HepG2 (cell line): ENCODE data around the gene RBMS2. TPM values are rescaled to one million over a fixed set of nuclear protein-coding genes. Genes with fewer than 3 reads are reported as not detected.

Source experiments
- ATAC-seq: fragments of 200-7000 bp; cut with Tn5 transposase; 3 replicates; pipeline ENCODE4 v1.9.1; 2020; ENCODE audit warnings: mild to moderate bottlenecking, moderate library complexity
- BruUV-seq: library from RNA; stranded (reverse); fragments of 400-500 nt; replicated peaks from 2 replicates; lab custom pipeline; 2021; lab: Mats Ljungman, UMichigan
- CTCF ChIA-PET: fragments of 300-600 bp; formaldehyde crosslinking; extraction: SDS; loops from one replicate; lab custom pipeline; 2021; ENCODE audit warnings: low total read pairs, inconsistent platforms, low intra/inter-chr PET ratio; lab: Yijun Ruan, JAX
- POLR2A ChIA-PET: fragments of 350-600 bp; sonication (Branson Sonifier 250); formaldehyde crosslinking; loops from one replicate; lab custom pipeline; 2020; ENCODE audit warnings: antibody characterized with exemption, inconsistent platforms; lab: Yijun Ruan, JAX
- DNase-seq: peaks from one replicate; pipeline ENCODE4 v3.0.0-alpha.2; 2015; ENCODE audit warnings: low spot score
- FAIRE-seq: peaks from 3 replicates; lab custom pipeline; 2011; peaks lifted over from hg19 to GRCh38; lab: Jason Lieb, UNC
- H2AFZ ChIP-seq: one replicate; pipeline ENCODE4 v1.6.1; 2011; ENCODE audit warnings: low read length, inconsistent platforms
- H3K27ac ChIP-seq: fragments of 300-600 bp; 3 replicates; pipeline ENCODE4 v1.8.0; 2011; ENCODE audit warnings: mixed run types, mild to moderate bottlenecking, mixed read lengths, low read length, inconsistent platforms; ENCODE audit not compliant: insufficient read depth; ENCODE audit errors: extremely low read length
- H3K27me3 ChIP-seq, 2 experiments: fragments of 200-600 bp in 1 of 2; 2 replicates in 1 of 2; 3 replicates in 1 of 2; pipeline versions ENCODE4 v1.6.0 to v1.8.0; 2011; ENCODE audit warnings: low read length in 2 of 2, mild to moderate bottlenecking in 2 of 2, moderate library complexity in 2 of 2, inconsistent platforms in 1 of 2; ENCODE audit not compliant: insufficient read depth in 2 of 2, control insufficient read depth in 1 of 2
- H3K36me3 ChIP-seq, 2 experiments: fragments of 200-600 bp in 1 of 2; replicated peaks in 1 of 2; 2 replicates in 1 of 2; 3 replicates in 1 of 2; pipeline versions ENCODE4 v1.5.1 to v1.8.0; 2011; ENCODE audit warnings: low read length in 2 of 2, inconsistent platforms in 1 of 2; ENCODE audit not compliant: insufficient read depth in 2 of 2, control insufficient read depth in 1 of 2
- H3K4me1 ChIP-seq: 2 replicates; pipeline ENCODE4 v1.5.1; 2012; ENCODE audit warnings: low read length, inconsistent platforms; ENCODE audit not compliant: insufficient read depth
- H3K4me2 ChIP-seq: 2 replicates; pipeline ENCODE4 v1.6.0; 2011; ENCODE audit warnings: low read depth, low read length, inconsistent platforms
- H3K4me3 ChIP-seq, 3 experiments: fragments of 200-600 bp in 1 of 3; sonication (generic), shearing (Covaris generic) in 1 of 3; replicated peaks in 1 of 3; 2 replicates each; pipeline ENCODE4 v1.5.1; 2011 to 2016; ENCODE audit warnings: low read length in 3 of 3, inconsistent platforms in 2 of 3, low read depth in 2 of 3, mild to moderate bottlenecking in 2 of 3, control low read depth in 1 of 3, mixed read lengths in 1 of 3; ENCODE audit not compliant: insufficient read depth in 1 of 3
- H3K79me2 ChIP-seq: one replicate; pipeline ENCODE4 v1.6.1; 2011; ENCODE audit warnings: low read length, inconsistent platforms; ENCODE audit not compliant: insufficient read depth
- H3K9ac ChIP-seq: 2 replicates; pipeline ENCODE4 v1.6.0; 2011; ENCODE audit warnings: mild to moderate bottlenecking, low read depth, low read length, inconsistent platforms; ENCODE audit not compliant: insufficient read depth
- H3K9me3 ChIP-seq: 2 replicates; pipeline ENCODE4 v1.5.1; 2012; ENCODE audit warnings: mild to moderate bottlenecking, low read length
- H4K20me1 ChIP-seq: 2 replicates; pipeline ENCODE4 v1.6.0; 2011; ENCODE audit warnings: inconsistent platforms, mild to moderate bottlenecking, low read length, moderate library complexity; ENCODE audit not compliant: insufficient read depth
- ATAD3A ChIP-seq: sonication (generic); formaldehyde crosslinking; IDR thresholded peaks from 2 replicates; pipeline ENCODE4 v1.4.0; 2020; ENCODE audit warnings: missing genetic modification reagents
- CBX2 ChIP-seq, 2 experiments: fragments of 200-600 bp in 1 of 2; sonication (generic); formaldehyde crosslinking in 1 of 2; IDR thresholded peaks; 2 replicates each; pipeline versions ENCODE4 v1.7.0 to v1.8.1; 2018 to 2022; ENCODE audit warnings: low read depth in 2 of 2, low read length in 1 of 2, mild to moderate bottlenecking in 1 of 2, missing genetic modification reagents in 1 of 2
- DNMT1 ChIP-seq: sonication (generic); formaldehyde crosslinking; IDR thresholded peaks from 2 replicates; pipeline ENCODE4 v1.5.1; 2020; ENCODE audit warnings: mild to moderate bottlenecking, missing genetic modification reagents
- HMG20B ChIP-seq: conservative IDR thresholded peaks from 2 replicates; pipeline ENCODE4 v1.6.1; 2016; ENCODE audit warnings: missing genetic modification reagents, missing compliant biosample characterization
- NR2F2 ChIP-seq: IDR thresholded peaks from 2 replicates; pipeline ENCODE4 v1.6.1; 2012; ENCODE audit warnings: low read depth, inconsistent platforms, borderline replicate concordance
- PAF1 ChIP-seq: IDR thresholded peaks from 2 replicates; pipeline ENCODE4 v1.6.1; 2016; ENCODE audit warnings: missing genetic modification reagents, missing compliant biosample characterization
- PHF5A ChIP-seq: IDR thresholded peaks from one replicate; pipeline ENCODE4 v1.6.1; 2018; ENCODE audit warnings: low read depth, missing genetic modification reagents; ENCODE audit not compliant: unreplicated experiment
- SSRP1 ChIP-seq: IDR thresholded peaks from 2 replicates; pipeline ENCODE4 v1.6.1; 2016; ENCODE audit warnings: control low read depth
- ZNF33B ChIP-seq: sonication (generic); formaldehyde crosslinking; IDR thresholded peaks from 2 replicates; pipeline ENCODE4 v1.5.1; 2020; ENCODE audit warnings: mild to moderate bottlenecking, missing genetic modification reagents
- in situ Hi-C: cut with HindIII; loops from 2 replicates; pipeline ENCODE4 v1.10.0; 2017; ENCODE audit warnings: low pct_unique_long_range_greater_than_20kb; ENCODE audit not compliant: extremely low pct_ligation_motif_present
- intact Hi-C: fragments of 100-400 bp; cut with micrococcal nuclease; formaldehyde crosslinking; loops from one replicate; pipeline ENCODE4 v1.10.0; 2022; ENCODE audit not compliant: unreplicated experiment
- polyA plus RNA-seq, 8 experiments: library from polyadenylated mRNA; depleted of rRNA in 3 of 8; stranded (reverse) in 7 of 8; unstranded in 1 of 8; fragments of >200 nt; fragmentation: Illumina TruSeq in 4 of 8; extraction: Trizol in 4 of 8; gene quantifications; 2 replicates each; pipeline versions ENCODE4 v1.2.1 to v1.2.3, GENCODE V29; 2011 to 2016; ENCODE audit warnings: low read depth in 4 of 8, missing spikeins in 1 of 8, mixed read lengths in 1 of 8; ENCODE audit not compliant: insufficient read depth in 1 of 8
- total RNA-seq, 5 experiments: library from RNA; depleted of rRNA; stranded (reverse); fragments of >200 nt; fragmentation: Illumina TruSeq; extraction: Trizol; gene quantifications; 2 replicates each; pipeline ENCODE4 v1.2.3, GENCODE V29; 2016; ENCODE audit warnings: low read depth in 1 of 5
- TF ChIP-seq, protein P1 (sequence below): sonication (generic); formaldehyde crosslinking; IDR thresholded peaks from 2 replicates; pipeline ENCODE4 v1.8.0; 2022; ENCODE audit warnings: missing genetic modification reagents, mild to moderate bottlenecking, moderate library complexity, borderline replicate concordance
- TF ChIP-seq, protein P2 (sequence below): sonication (generic); formaldehyde crosslinking; IDR thresholded peaks from 2 replicates; pipeline ENCODE4 v1.5.0; 2020; ENCODE audit warnings: missing genetic modification reagents, mild to moderate bottlenecking, borderline replicate concordance
- TF ChIP-seq, protein P3 (sequence below): sonication (generic); formaldehyde crosslinking; IDR thresholded peaks from 2 replicates; pipeline ENCODE4; 2020; ENCODE audit warnings: missing genetic modification reagents, mild to moderate bottlenecking, borderline replicate concordance
- TF ChIP-seq, protein P4 (sequence below): IDR thresholded peaks from 2 replicates; pipeline ENCODE4 v1.6.1; 2012; ENCODE audit warnings: inconsistent platforms
- TF ChIP-seq, protein P5 (sequence below): sonication (generic); formaldehyde crosslinking; conservative IDR thresholded peaks from 2 replicates; pipeline ENCODE4 v1.8.0; 2022; ENCODE audit warnings: low read depth, missing genetic modification reagents

Gene RBMS2
- total and polyA plus RNA-seq, 2 of the 13 experiments (the other 11 are each of a cell fraction or from before 2014, with no cell fraction given): 0.53 to 7.4 TPM

DNA sequence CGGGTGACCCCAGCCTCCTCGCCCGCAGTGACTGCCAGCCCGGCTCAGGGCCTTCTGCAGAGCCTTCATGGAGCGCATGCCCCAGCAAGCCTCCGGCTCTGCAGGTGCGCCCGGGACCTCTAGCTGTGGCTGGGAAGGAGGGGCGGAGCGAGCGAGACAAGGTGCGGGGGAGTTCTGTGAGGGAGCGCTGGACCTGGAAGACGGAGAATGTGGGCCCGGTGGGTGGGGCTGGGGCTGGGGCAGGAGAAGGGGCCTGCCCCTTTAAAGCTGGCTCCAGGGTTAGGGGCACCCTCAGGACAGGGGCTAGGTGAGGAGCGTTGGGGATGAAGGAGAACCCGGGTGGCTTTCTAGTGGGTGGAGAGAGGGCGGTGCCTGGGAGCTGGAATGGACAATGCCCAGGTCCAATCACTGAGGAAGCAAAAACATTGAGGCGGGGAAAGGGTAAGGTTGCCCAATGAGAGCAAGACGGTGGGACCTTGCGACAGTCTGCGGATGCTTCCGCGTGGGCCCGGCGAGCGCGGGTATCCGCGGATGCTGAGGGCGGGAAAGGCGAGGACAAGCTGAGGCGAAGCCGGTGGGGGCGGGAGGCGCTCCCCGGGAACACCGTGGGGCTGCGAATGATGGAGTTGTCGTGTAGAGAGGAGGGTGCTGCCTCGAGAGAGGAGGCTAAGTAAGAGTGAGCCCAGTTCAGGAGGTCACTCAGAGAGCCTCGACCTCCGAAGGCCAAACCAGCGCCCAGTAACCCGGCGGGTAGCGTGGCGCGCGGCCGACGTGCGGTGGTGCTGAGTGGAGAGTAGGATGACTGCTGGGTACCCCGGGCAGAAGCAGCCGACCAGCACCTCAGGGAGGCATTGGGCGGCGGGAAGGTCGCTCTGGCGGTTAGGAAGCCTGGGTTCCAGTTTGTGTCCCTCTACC lies 33.3 kb upstream of the RBMS2 start, which contains the start of gene GLS2 (continued):
- TF ChIP-seq ATAD3A (CRISPR knock-in tag): no peak
- TF ChIP-seq, protein P1, sequence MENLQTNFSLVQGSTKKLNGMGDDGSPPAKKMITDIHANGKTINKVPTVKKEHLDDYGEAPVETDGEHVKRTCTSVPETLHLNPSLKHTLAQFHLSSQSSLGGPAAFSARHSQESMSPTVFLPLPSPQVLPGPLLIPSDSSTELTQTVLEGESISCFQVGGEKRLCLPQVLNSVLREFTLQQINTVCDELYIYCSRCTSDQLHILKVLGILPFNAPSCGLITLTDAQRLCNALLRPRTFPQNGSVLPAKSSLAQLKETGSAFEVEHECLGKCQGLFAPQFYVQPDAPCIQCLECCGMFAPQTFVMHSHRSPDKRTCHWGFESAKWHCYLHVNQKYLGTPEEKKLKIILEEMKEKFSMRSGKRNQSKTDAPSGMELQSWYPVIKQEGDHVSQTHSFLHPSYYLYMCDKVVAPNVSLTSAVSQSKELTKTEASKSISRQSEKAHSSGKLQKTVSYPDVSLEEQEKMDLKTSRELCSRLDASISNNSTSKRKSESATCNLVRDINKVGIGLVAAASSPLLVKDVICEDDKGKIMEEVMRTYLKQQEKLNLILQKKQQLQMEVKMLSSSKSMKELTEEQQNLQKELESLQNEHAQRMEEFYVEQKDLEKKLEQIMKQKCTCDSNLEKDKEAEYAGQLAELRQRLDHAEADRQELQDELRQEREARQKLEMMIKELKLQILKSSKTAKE: no peak
- no peak for TF ChIP-seq CBX2 (IDR thresholded peaks at IDR 0.05; ENCODE audit: low read depth, low read length)
- TF ChIP-seq CBX2 (CRISPR knock-in tag; IDR thresholded peaks at IDR 0.05; ENCODE audit: low read depth): 0 out of 2 replicates have a peak, but pooled peaks have one; percentile 37

DNA sequence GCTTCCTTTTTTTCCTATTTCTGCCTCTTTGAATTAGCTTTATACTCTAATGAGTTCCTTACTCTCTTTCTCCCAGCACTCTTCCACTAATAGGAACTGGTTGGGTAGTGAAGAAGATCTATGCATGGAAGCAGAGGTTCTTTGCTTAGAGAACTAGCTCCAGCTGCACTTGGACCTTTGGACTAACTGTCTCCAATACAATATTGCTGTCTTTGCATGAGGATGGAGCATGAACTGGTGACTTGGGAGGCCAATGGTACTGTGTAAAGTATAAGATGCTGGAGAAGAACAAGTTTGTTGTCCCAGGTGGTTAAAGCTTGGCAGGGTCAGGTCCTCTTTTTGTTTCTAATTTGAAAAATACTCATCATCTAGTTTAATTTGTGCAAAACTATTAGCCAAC lies 31.3 kb upstream of the RBMS2 start:
- in situ Hi-C loops (no loop called here), intact Hi-C loops (no loop called here)
- H3K27ac ChIP-seq: no peak overlapping the region
- no peak for ATAC-seq
- CTCF ChIA-PET: no interaction called here
- POLR2A ChIA-PET: interaction anchor here (0.6 to 1.7 kb wide), 3 partner anchors 14 to 130 kb away, joined by 3 to 6 read pairs (median 4); partner anchors contain the start of gene STAT2
- H3K4me2 ChIP-seq: no peak overlapping the region
- H3K9ac ChIP-seq: no peak overlapping the region
- H3K36me3 ChIP-seq: no peaks in the 10 kb centered on the region
- H4K20me1 ChIP-seq: no peaks in the 10 kb centered on the region
- BruUV-seq: no TSS peak
- no peaks in the 10 kb centered on the region for H3K27me3 ChIP-seq
- H3K79me2 ChIP-seq: no peaks in the 10 kb centered on the region
- H3K4me1 ChIP-seq: peaks cover 34% of the 10 kb centered on the region
- H2AFZ ChIP-seq: no peak overlapping the region
- H3K9me3 ChIP-seq: no peaks in the 10 kb centered on the region
- H3K4me3 ChIP-seq: no peak overlapping the region
- DNase-seq: no peak
- FAIRE-seq: no peak
- TF ChIP-seq, protein P2, sequence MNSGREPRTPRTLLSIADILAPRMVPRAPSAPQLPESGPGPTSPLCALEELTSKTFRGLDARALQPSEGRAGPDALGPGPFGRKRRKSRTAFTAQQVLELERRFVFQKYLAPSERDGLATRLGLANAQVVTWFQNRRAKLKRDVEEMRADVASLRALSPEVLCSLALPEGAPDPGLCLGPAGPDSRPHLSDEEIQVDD (CRISPR knock-in tag): no peak
- TF ChIP-seq, protein P3, sequence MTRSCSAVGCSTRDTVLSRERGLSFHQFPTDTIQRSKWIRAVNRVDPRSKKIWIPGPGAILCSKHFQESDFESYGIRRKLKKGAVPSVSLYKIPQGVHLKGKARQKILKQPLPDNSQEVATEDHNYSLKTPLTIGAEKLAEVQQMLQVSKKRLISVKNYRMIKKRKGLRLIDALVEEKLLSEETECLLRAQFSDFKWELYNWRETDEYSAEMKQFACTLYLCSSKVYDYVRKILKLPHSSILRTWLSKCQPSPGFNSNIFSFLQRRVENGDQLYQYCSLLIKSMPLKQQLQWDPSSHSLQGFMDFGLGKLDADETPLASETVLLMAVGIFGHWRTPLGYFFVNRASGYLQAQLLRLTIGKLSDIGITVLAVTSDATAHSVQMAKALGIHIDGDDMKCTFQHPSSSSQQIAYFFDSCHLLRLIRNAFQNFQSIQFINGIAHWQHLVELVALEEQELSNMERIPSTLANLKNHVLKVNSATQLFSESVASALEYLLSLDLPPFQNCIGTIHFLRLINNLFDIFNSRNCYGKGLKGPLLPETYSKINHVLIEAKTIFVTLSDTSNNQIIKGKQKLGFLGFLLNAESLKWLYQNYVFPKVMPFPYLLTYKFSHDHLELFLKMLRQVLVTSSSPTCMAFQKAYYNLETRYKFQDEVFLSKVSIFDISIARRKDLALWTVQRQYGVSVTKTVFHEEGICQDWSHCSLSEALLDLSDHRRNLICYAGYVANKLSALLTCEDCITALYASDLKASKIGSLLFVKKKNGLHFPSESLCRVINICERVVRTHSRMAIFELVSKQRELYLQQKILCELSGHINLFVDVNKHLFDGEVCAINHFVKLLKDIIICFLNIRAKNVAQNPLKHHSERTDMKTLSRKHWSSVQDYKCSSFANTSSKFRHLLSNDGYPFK (CRISPR knock-in tag): no peak
- TF ChIP-seq HMG20B (CRISPR knock-in tag) (no peak), SSRP1 (CRISPR knock-in tag) (no peak), ZNF33B (CRISPR knock-in tag) (no peak), PAF1 (no peak), PHF5A (CRISPR knock-in tag) (no peak), DNMT1 (CRISPR knock-in tag) (no peak), NR2F2 (no peak)
- TF ChIP-seq, protein P4, sequence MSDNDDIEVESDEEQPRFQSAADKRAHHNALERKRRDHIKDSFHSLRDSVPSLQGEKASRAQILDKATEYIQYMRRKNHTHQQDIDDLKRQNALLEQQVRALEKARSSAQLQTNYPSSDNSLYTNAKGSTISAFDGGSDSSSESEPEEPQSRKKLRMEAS: no peak
- TF ChIP-seq, protein P5, sequence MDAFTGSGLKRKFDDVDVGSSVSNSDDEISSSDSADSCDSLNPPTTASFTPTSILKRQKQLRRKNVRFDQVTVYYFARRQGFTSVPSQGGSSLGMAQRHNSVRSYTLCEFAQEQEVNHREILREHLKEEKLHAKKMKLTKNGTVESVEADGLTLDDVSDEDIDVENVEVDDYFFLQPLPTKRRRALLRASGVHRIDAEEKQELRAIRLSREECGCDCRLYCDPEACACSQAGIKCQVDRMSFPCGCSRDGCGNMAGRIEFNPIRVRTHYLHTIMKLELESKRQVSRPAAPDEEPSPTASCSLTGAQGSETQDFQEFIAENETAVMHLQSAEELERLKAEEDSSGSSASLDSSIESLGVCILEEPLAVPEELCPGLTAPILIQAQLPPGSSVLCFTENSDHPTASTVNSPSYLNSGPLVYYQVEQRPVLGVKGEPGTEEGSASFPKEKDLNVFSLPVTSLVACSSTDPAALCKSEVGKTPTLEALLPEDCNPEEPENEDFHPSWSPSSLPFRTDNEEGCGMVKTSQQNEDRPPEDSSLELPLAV: no peak
